Subcutaneous adipose tissue (tissue), 4 donors: ENCODE results near the gene CFI. TPM values are rescaled to one million over a fixed set of nuclear protein-coding genes. Genes with fewer than 3 reads are reported as not detected.

Source experiments
- CTCF ChIP-seq: fragments of 450-650 bp; IDR thresholded peaks from one replicate; pipeline ENCODE4 v1.5.1; 2016; ENCODE audit warnings: low read depth, mild to moderate bottlenecking, control low read depth, antibody characterized with exemption, moderate library complexity
- total RNA-seq, 4 donors: library from RNA; depleted of rRNA; stranded (reverse); fragments of >200 nt; gene quantifications; one replicate each; pipeline ENCODE4 v1.1.0, GENCODE V29; 2016

The CFI gene
- total RNA-seq, 4 donors from 2014 or later = 13.4 to 37.7 (median 20.9) TPM

- no peak for TF ChIP-seq CTCF
Measured at GRCh38 chr4:109798866-109799265, 2.9 kb downstream of the CFI start.

GRCh38 chr4:109795059-109795458 is 6.7 kb downstream of the CFI start:
- TF ChIP-seq CTCF = no peak

GRCh38 chr4:109787807-109788206 is 14.0 kb downstream of the CFI start:
- no peak for TF ChIP-seq CTCF

- no peak for TF ChIP-seq CTCF
Measured at GRCh38 chr4:109786846-109787245, 15.0 kb downstream of the CFI start.

GRCh38 chr4:109764789-109765402 is 36.9 kb downstream of the CFI start:
- no peak for TF ChIP-seq CTCF

- no peak for TF ChIP-seq CTCF
Measured at GRCh38 chr4:109764376-109764775, 37.4 kb downstream of the CFI start.

GRCh38 chr4:109760682-109761081 is 41.1 kb downstream of the CFI start:
- TF ChIP-seq CTCF = no peak
